ENCODE data around the gene KCNJ4. TPM values are rescaled to one million over a fixed set of nuclear protein-coding genes. Genes with fewer than 3 reads are reported as not detected.

Gene KCNJ4
- not detected in 2 replicates for total RNA-seq

DNA sequence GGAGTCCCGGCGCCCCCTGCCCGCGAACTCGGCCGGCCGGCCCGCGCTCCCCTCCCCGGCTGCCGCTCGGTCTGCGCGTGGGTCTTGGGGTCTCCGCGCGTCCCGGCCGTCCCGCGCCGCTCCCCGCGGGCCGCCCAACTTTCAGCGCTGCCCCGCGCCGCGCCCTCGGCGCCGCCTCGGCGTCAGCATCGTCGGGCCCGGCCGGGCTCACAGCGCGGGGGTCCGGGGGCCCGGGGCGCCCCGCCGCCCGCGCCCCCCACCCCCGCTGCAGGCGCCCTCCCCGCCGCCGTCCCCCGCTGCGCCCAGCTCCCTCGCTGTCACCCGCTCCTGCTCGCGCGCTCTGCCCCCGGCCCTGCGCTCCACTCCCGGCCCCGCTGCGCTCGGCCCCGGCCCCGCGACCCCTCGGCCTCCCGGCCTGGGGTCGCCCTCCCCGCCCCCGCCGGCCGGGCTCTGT lies at the start of gene KCNJ4:
KCNJ4 (minus strand) TSS at position 124 of the 454 bp plus-strand sequence. CDS start 27,067 bp downstream, outside the sequence.
- DNase-seq (ENCODE audit: extremely low read depth, low read depth, low spot score): no peak

DNA sequence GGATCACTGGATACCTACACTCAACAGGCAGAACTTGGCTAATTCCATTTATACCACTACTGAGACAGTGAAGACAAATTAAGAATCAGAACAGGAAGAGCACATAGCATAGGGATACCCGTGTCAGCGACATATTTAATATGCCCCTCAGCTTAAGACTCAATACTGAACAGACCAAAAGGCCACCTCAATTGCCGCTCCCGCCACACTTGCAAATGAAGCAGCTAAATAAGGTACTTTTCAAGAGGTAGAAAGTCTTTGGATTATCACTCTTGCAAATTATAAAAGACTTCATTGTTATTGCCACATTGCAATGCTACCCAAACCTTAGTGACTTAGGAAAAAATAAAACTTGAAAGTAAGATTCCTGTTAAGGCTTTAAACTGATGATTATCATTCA lies 48.0 kb upstream of the KCNJ4 start:
- DNase-seq (ENCODE audit: extremely low read depth, low read depth, low spot score): no peak

DNA sequence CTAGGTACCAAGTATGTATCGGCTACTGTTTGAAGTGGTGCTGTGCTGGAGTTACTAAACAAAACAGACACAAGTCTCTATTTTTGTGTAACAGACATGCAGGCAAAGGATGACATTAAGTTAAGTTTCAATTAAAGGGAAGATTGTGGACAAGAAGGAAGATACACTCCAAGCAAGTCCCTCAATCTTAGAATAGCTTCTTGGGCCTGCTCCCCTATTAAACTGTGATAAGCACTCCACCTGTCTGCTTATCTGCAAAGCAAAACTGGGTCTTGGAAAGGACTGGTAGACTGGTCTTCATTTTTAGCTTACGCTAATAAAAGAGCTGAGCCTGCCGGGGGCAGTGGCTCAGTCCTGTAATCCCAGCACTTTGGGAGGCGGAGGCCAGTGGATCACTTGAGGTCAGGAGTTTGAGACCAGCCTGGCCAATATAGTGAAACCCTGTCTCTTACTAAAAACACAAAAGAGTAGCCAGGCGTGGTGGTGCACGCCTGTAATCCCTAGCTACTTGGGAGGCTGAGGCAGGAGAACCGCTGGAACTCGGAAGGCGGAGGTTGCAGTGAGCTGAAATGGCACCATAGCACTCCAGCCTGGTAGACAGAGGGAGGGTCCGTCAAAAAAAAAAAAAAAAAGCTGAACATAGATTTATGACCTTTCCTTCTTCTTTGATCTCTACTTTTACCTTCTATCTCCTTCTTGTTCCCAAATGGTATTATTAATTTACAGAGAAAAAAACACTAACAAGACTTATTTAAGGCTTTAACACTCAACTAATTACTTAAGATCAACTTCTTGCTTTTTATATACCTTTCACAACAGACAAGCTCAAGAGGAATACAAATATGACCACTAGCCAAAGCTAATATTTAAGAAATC lies 47.0 kb upstream of the KCNJ4 start:
- DNase-seq (ENCODE audit: extremely low read depth, low read depth, low spot score): no peak

DNA sequence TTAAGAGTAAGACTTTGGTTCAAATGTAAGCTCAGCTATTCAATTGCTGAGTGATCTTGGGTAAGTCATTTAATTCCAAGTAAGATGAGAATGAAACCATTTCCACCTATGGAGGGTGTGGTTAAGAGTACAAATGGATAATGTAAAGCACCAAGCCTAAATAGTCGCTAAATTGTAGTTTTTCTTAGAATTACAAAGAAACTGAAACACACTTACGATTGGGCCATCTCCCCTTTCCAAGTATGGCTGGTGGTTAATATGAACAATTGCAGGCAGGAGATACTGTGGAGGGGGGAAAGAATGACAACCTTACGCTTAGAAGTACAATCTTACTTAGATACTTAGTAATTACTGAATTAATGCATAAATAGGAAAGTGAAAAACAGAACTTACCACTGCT lies 42.9 kb upstream of the KCNJ4 start:
- no peak for DNase-seq (ENCODE audit: extremely low read depth, low read depth, low spot score)

DNA sequence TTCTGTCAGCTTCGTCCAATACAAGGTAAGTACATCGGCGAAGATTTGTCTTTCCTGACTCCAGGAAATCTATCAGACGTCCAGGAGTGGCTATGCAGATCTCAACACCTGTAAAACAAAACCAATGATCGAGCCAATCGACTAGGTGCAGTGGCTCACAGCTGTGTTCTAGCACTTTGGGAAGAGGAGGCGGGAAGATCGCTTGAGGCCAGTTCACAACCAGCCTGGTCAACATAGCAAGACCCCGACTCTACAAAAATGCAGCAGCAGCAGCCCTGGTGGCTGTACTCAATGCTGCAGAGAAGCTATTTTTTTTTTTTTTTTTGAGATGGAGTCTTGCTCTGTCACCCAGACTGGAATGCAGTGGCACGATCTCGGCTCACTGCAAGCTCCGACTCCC lies 39.9 kb upstream of the KCNJ4 start:
- DNase-seq (ENCODE audit: extremely low read depth, low read depth, low spot score): no peak

DNA sequence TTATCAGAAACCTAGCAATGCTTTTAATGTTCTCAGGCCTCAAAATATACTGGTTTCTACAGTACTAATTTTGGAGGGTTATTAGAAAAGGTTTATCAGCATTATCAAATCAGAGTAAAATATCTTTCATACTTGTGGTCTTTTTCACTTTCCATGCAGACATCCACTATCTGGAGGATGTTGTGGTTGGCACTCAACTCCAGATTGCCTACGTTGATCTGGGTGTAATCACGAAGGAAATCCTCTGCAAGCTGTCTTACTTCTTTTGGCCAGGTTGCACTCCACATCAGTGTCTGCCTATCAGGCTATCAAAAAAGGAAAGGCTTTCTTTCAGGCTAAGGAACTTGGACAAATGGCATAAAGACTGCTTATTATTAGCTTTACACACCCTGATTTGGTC lies 39.5 kb upstream of the KCNJ4 start:
- no peak for DNase-seq (ENCODE audit: extremely low read depth, low read depth, low spot score)

DNA sequence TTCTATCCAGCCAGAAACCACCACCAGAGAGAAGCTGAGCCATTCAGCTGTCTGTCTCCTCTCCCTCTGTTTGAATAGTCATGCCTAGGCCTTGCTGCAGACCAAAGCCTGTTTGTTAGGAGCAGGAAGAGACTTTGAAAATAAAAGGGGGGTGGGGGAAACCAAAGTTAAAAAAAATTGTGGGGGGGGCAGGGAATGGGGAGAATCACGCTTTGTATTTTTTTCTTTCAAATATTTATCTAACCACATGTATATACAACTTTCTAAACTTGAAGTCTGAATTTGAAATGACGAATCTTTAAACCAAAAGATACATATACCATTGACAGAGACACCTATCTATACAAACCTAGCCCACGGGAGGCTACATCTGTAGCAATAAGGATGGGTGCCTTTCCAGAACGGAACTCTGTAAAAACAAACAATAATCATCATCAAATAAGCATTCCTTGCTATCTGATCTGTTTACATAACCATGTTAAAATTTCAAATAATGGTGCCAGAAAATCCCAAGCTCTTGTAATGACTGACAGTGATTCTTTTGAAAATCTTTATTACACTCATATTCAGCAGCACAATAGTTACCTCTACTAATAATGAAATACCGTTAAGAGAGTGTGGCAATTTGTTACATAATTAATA lies 36.8 kb upstream of the KCNJ4 start:
- no peak for DNase-seq (ENCODE audit: extremely low read depth, low read depth, low spot score)

DNA sequence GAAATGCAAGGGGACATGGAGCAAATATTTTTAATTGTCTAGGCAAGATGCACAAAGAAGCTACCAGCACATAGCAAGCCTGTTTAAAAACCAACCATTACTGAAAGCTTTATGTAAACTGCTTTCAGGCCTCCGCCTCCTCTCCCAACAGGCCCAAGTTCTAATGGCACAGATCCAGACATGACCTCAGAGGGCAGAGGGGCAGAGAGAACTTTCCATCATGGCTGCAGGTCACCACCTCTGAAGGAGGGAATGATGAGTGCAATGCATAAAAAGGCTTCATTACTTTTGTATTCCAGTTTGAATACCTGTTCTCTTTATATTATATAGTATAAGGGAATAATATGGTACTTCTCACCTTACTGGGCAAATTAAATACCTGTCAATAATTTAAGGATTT lies 35.9 kb upstream of the KCNJ4 start:
- no peak for DNase-seq (ENCODE audit: extremely low read depth, low read depth, low spot score)

DNA sequence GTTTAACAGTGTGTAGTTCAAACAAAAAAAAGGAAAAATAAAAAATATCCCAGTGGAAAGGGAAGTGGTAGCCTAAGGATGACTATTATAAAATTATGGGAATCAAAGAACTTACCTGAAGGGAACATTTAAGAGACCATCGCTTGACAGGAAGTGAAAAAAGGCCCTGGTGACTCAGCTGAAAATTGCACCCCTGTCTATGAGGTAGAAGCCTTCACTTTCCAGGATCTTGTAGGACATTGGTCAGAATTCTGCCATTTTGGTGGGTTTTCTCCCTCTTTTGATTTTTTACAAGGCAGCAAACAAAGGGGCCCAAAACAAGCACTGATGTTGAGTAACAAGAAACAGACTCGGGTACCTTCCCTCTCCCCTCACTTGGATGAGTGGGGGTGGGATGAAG lies 35.5 kb upstream of the KCNJ4 start:
- DNase-seq (ENCODE audit: extremely low read depth, low read depth, low spot score): no peak

DNA sequence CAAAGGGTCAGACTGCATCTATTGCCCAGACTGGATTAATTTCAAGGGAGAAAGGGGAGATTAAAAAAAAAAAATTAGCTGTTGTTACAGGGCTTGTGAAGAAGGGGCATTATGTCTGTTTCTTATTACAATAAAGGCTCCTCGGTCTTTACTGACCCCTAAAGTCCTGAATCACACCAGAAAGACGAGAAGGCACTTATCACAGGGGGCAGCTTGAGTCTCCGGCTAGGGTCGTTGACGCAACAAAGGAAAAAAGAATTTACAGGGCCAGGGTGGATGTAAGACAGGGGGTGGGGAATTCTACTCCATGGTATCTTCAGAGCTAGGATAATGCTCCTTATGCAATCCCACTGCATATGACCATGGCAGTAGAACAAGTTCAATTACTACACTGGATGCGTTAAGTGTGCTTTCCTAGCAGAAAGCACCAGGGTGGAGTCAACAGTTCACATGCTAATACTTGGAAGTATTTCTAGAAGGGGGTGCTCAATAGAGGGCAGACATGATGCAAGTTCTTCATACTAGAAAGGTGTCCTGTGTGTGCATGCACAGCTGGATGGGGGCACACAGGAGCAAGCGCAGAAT lies 34.7 kb upstream of the KCNJ4 start:
- no peak for DNase-seq (ENCODE audit: extremely low read depth, low read depth, low spot score)

DNA sequence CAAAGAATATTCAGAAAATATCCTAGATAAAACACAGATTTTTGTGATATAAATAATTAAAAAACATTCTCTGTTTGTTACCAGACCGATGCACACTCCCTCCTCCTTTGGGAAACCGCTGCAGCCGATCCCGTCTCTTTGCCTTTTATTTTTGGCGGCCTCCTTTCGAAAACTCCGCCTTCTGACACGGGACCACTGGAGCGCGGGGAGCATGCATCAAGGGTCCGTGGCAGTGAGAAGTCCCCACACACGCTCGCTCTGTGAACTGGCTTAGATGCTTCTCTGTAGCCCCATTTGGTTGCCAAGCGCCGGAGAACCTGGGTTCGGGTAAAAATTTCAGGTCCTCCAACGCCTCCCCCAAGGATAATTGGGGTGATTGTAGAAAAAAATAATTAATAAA lies 34.1 kb upstream of the KCNJ4 start:
- DNase-seq (ENCODE audit: extremely low read depth, low read depth, low spot score): no peak

DNA sequence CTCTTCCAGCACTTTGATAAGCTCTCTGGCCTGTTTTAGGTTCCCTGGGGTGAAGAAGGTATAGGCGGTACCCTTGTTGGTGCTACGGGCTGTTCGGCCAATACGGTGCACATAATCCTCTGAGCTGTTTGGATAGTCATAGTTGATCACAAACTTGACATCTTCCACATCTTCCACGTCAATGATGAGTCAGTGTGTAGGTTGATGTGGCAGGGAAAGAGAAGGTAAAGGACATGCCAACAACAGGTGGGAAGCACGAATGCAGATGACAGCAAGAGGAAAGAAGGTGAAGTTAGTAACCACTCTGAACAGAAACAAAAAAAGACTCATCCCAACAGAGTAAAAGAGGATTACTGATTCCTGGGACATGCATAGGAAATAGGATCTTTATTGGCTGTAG lies 32.9 kb upstream of the KCNJ4 start:
- no peak for DNase-seq (ENCODE audit: extremely low read depth, low read depth, low spot score)

DNA sequence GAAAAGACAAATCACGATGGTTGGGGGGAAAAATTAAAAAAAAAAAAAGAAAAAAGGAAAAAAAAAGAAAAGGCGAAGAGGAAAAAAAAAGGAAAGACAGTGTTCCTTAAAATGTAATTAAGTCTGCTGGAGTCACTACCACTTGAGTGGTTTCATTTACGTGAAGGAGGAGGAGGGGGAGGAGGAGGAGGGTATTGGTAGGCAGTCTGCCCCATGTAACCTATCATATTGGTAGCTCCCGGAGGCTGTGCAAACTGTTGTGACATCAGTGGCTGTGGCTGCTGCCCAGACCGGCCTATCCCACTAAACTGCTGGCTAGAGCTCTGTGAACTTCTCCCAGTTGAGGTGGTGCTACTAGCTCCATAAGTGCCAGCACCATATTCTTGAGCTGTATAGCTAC lies 30.8 kb upstream of the KCNJ4 start:
- no peak for DNase-seq (ENCODE audit: extremely low read depth, low read depth, low spot score)

DNA sequence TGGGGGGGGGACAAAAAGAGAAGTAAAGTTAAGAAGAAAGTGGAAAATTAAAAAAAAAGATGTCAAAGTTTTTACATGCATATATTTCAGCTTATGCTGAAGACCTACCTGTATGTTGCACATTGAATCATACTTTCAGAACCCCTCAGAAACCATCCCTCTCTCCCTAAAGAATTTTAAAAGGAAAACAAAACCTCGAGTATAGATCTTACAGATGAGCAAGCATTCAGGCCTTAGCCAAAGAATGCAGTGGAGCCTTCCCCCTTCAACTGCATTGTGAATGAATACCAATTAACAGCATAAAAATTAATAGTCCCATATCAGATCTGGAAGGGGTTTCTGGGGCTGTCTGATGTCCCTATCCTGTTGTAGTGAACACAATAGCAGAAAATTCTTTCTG lies 29.2 kb upstream of the KCNJ4 start:
- DNase-seq (ENCODE audit: extremely low read depth, low read depth, low spot score): no peak

DNA sequence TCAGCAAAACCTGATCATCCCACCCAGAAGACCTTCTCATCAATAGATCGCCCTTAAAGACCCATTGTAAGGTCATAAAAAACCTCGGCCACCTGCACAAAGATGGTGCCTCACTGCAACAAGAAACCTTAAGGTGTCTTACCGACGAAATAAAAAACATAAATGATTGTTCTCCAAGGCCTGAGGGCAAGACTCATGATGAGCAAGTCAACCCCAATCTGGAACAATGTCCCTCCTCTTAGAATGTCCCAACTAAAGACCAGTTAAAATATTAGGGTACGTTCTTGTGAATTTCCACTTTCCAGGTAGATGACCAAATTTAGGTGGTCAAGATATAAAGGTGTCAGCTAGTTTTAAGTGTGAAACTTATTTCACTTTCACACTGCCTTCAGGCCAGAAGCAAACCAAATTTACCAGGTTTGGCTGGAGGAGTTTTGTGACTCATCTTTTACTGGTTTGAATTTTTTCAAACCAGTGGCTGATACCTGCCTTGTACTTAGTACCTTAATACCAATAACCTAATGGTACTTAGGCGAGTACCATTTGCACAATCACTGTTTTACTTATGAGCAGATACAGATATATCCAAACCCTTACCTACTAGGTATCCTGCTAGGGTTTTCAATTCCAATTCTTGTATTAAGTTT lies 27.8 kb upstream of the KCNJ4 start:
- DNase-seq (ENCODE audit: extremely low read depth, low read depth, low spot score): no peak

DNA sequence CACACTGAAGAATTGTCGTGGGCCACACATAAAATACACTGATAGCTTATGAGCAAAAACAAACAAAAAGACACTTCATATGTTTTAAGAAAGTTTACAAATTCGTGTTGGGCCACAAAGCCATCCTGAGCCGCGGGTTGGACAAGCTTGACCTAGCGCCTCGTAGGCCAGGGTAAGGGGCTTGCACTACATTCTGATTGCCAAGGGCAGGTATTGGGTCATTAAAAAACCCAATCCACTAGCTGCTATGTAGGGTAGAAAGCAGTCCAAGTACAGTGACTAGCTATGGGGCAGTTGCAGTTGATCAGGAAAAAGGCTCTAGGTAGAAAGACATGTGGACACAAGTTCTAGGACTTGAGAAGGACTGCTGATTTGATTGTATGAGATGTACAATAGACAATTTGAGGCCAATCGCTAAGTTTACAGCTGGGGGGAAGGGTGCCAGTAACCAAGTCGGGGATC lies 26.9 kb upstream of the KCNJ4 start:
- no peak for DNase-seq (ENCODE audit: extremely low read depth, low read depth, low spot score)

DNA sequence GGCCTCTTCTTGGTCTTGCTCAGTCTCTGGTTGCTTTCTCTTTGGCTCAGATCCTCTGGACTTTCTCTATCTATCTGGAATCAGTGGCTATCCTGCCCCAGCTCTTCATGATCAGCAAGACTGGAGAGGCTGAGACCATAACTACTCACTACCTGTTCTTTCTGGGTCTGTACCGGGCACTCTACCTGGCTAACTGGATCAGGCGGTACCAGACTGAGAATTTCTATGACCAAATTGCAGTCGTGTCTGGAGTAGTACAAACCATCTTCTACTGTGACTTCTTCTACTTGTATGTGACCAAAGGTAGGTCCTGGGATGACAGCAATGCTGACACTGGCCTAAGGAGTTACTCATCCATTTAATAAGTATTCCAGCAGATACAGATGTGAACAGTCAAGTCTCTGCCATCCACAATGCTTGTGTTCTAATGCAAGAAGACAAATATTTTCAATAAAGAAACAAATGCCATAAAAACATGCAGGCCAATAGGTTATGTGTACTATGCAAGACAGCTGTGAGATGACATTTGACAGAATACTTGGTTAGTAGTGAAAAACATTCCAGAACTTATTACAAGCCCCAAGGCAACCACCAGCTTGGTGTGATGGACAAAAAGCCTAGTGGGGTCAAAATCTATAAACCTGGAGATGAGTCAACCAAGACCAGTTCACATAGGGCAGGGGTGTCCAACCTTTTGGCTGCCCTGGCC lies 26.3 kb upstream of the KCNJ4 start:
- DNase-seq (ENCODE audit: extremely low read depth, low read depth, low spot score): no peak

DNA sequence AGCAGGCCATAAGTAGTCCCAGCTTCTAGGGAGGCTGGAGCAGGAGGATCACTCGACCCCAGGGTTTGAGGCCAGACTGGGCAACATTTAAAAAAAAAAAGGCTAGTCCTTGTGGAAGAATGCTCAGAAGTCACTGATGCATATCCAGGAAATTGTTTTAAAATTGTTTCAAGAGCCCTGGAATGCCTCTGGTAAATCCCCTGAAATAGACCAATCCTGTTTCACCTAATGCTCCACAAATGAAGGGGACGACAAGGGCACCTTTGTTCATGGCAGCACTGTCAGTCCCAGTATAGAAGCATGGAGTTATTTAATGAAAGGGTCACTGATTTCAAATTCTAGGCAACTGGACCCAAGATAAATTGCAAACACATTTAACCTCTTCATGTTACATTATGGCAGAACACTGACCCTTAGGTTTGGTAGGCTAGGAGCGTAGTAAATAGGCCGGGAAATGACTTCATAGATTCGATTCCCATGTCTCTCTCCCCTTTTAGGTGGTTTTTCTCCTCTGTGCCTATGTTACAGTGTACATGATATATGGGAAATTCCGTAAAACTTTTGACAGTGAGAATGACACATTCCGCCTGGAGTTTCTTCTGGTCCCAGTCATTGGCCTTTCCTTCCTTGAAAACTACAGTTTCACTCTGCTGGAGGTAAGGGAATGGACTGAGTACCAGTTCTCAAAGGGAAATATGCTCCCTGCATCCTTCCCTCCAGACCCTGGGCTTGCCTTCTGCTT lies 24.3 kb upstream of the KCNJ4 start:
- DNase-seq (ENCODE audit: extremely low read depth, low read depth, low spot score): no peak

DNA sequence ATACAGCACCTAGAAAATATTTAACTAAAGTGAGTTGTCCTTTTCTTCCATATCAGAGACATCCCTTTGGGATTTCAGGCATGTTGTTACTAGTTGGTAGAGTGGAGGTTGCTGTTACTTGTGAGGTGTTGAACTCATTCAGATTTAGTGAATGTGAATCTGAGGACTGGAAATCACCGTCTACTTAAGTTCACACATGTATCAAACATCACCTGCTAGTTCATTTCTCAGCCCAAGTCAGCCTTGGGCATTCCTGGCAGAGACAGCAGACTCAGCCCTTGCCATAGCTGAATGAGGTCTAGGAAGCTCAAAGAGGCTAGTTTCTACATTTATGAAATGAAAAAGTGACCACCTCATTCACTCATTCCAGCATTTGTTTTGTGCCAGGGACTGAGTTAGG lies 22.6 kb upstream of the KCNJ4 start:
- no peak for DNase-seq (ENCODE audit: extremely low read depth, low read depth, low spot score)

DNA sequence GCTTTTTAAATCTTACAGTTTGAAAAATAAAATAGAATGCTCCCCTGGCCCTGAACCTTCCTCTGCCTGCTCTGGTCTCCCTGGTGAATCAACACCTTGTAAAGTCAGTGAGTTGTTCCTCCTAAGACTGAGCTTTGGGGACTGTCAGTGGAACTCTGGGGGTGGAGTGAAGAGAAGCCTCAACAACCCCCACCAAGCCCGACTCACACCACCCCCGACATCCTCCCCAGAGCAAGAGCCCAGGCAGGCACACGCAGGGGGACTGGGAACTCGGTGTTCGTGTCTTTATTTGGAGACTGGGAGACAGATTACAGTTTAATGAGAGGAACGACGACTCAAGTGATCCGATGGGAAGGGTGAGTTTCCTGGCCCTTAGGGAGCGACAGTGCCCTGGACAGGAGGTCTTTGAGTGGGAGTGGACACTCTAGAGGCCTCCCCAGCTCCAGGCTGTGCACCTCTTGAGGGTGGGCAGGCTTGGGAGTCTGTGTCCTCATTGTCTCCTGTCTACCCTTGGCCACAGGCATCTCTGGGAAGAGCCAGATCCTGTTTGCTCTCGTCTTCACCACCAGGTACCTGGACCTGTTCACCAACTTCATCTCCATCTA lies 19.1 kb upstream of the KCNJ4 start:
- no peak for DNase-seq (ENCODE audit: extremely low read depth, low read depth, low spot score)

Data from glomerular endothelial cell (primary cell).